T47D (cell line): Measurements from ENCODE around the gene SAMD13.

ENCODE experiments used
- DNase-seq, 2 experiments: peaks; one replicate each; pipeline versions ENCODE4 v3.0.0 to v3.0.0-alpha.2; 2011 to 2012; ENCODE audit warnings: low read depth in 1 of 2, low spot score in 1 of 2
- JUND ChIP-seq: IDR thresholded peaks from 2 replicates; pipeline ENCODE4 v1.6.1; 2012; ENCODE audit warnings: low read depth
- in situ Hi-C: cut with HindIII; loops from 2 replicates; pipeline ENCODE4 v1.10.0; 2016; ENCODE audit warnings: low sequenced_read_pairs, low pct_unique_long_range_greater_than_20kb

Gene SAMD13

GRCh38 chr1:84301004-84301784 lies at the start of gene SAMD13:
Gene SAMD13 (plus strand): TSS chr1:84301708. CDS start chr1:84303235, 1,527 bp downstream.
- in situ Hi-C loops, result no loop called here
- peak in 1 of 2 experiments; percentile 74 for DNase-seq
- TF ChIP-seq JUND, result no peak

- no peak for TF ChIP-seq JUND
- no peak for DNase-seq
- in situ Hi-C loops, result no loop called here
These were observed 48.5 kb upstream of the SAMD13 start for GRCh38 chr1:84253036-84253435.

GRCh38 chr1:84253891-84254290 lies 47.6 kb upstream of the SAMD13 start:
- no peak for TF ChIP-seq JUND
- in situ Hi-C loops, result no loop called here
- peak in 1 of 2 experiments; percentile 4 for DNase-seq

- no peak for TF ChIP-seq JUND
- in situ Hi-C loops, result no loop called here
- no peak for DNase-seq
These were observed 46.7 kb upstream of the SAMD13 start for GRCh38 chr1:84254703-84255238.

- TF ChIP-seq JUND, result no peak
- in situ Hi-C loops, result no loop called here
- DNase-seq, result no peak
These were observed 45.9 kb upstream of the SAMD13 start for GRCh38 chr1:84255582-84255981.

- in situ Hi-C loops, result no loop called here
- no peak for DNase-seq
- no peak for TF ChIP-seq JUND
These were observed 43.9 kb upstream of the SAMD13 start for GRCh38 chr1:84257617-84258016.

- no peak for TF ChIP-seq JUND
These were observed 42.1 kb upstream of the SAMD13 start for GRCh38 chr1:84259376-84259775.

GRCh38 chr1:84259989-84260388 lies 41.5 kb upstream of the SAMD13 start:
- DNase-seq, result no peak
- no peak for TF ChIP-seq JUND
- in situ Hi-C loops, result no loop called here

More at GRCh38 chr1:84259376-84259775, 42.1 kb upstream of the SAMD13 start:
- in situ Hi-C loops, result no loop called here
- DNase-seq, result no peak

GRCh38 chr1:84260852-84261518 lies 40.5 kb upstream of the SAMD13 start:
- TF ChIP-seq JUND, result no peak
- no peak for DNase-seq
- in situ Hi-C loops, result no loop called here

- TF ChIP-seq JUND, result no peak
- in situ Hi-C loops, result no loop called here
- no peak for DNase-seq
These were observed 36.5 kb upstream of the SAMD13 start for GRCh38 chr1:84264961-84265360.

GRCh38 chr1:84265867-84266266 lies 35.6 kb upstream of the SAMD13 start:
- no peak for DNase-seq
- in situ Hi-C loops, result no loop called here
- no peak for TF ChIP-seq JUND

- no peak for DNase-seq
- in situ Hi-C loops, result no loop called here
- no peak for TF ChIP-seq JUND
These were observed 34.8 kb upstream of the SAMD13 start for GRCh38 chr1:84266748-84267147.

- DNase-seq, result no peak
- TF ChIP-seq JUND, result no peak
- in situ Hi-C loops, result no loop called here
These were observed 34.0 kb upstream of the SAMD13 start for GRCh38 chr1:84267476-84267875.
